Esophagus (tissue), 2 donors: ENCODE results near the gene ZFP36L2. TPM values are rescaled to one million over a fixed set of nuclear protein-coding genes. Genes with fewer than 3 reads are reported as not detected.

Experiments
- H3K27ac ChIP-seq, 2 donors: one replicate each; pipeline ENCODE4 v1.5.1; 2013; ENCODE audit warnings: low read depth in 2 of 2, mild to moderate bottlenecking in 2 of 2, inconsistent platforms in 1 of 2, low read length in 1 of 2, moderate library complexity in 1 of 2
- H3K27me3 ChIP-seq, 2 donors: one replicate each; pipeline ENCODE4 v1.6.1; 2013; ENCODE audit warnings: low read length in 2 of 2, control low read depth in 1 of 2, mild to moderate bottlenecking in 1 of 2; ENCODE audit not compliant: insufficient read depth in 2 of 2, control insufficient read depth in 1 of 2
- H3K36me3 ChIP-seq, 2 donors: one replicate each; pipeline ENCODE4 v1.6.1; 2013; ENCODE audit warnings: low read length in 1 of 2; ENCODE audit not compliant: control insufficient read depth in 2 of 2, insufficient read depth in 2 of 2
- H3K4me1 ChIP-seq, 2 donors: one replicate each; pipeline ENCODE4 v1.6.1; 2013; ENCODE audit warnings: low read length in 1 of 2; ENCODE audit not compliant: control insufficient read depth in 2 of 2, insufficient read depth in 2 of 2
- H3K4me3 ChIP-seq, 2 donors: one replicate each; pipeline ENCODE4 v1.5.1; 2013; ENCODE audit warnings: low read length in 2 of 2, mild to moderate bottlenecking in 2 of 2, low read depth in 1 of 2, moderate library complexity in 1 of 2
- H3K9me3 ChIP-seq, 2 donors: one replicate each; pipeline ENCODE4 v1.6.1; 2013; ENCODE audit warnings: mild to moderate bottlenecking in 2 of 2, low read depth in 1 of 2, low read length in 1 of 2, moderate library complexity in 1 of 2; ENCODE audit not compliant: control insufficient read depth in 2 of 2, insufficient read depth in 1 of 2
- WGBS, 2 donors: extraction: QIAGEN DNeasy Blood & Tissue Kit; methylation state at CpG; one replicate each; pipeline ENCODE4 v1.1.7; 2013; 5-methylcytosine and 5-hydroxymethylcytosine counted together
- polyA plus RNA-seq, 2 donors: library from polyadenylated mRNA; stranded (reverse); fragments of 200-250 nt; gene quantifications; one replicate each; pipeline ENCODE4 v1.2.3, GENCODE V29; 2013
- donor health status: healthy with polysubstance abuse.
- donor health status: Bipolar disorder and iron deficiency.

Gene ZFP36L2
- polyA plus RNA-seq, 2 donors: 48.1 to 64.2 TPM

GRCh38 chr2:43267381-43267780, 41.0 kb upstream of the ZFP36L2 start:
- Histone ChIP-seq H3K27ac (no peak overlapping the region), H3K9me3 (no peaks in the 10 kb centered on the region), H3K27me3 (no peaks in the 10 kb centered on the region), H3K36me3 (peaks cover 0 to 2% of the 10 kb centered on the region in 2 donors), H3K4me1 (peaks cover 0 to 4% of the 10 kb centered on the region in 2 donors), H3K4me3 (no peak overlapping the region)
- WGBS, 2 donors: 86 to 95% methylated on average over 7 of the region's 7 CpGs

DNA sequence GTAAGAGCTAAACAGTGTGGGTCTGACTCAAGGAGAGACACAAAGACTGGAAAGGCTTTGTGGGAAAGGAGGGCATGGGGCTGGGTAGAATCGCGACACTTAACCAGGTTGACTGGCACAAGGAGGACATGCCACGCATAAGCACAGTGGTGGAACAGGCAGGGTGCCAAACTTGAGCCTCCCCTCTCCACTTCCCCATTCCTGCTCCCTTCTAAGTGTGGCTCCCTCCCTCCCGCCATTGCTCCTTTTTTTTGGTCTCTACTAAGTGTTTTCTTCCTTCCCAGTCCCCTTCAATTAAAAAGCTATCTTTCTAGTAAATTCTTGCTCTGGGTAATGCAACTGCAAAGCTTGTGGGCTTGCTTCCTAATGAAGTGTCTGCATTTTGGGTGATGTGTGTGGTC, 40.3 kb upstream of the ZFP36L2 start:
- peaks cover 0 to 2% of the 10 kb centered on the region in 2 donors for H3K36me3 ChIP-seq
- H3K27me3 ChIP-seq: no peaks in the 10 kb centered on the region
- H3K9me3 ChIP-seq: no peaks in the 10 kb centered on the region
- H3K4me1 ChIP-seq: peaks cover 0 to 4% of the 10 kb centered on the region in 2 donors
- H3K27ac ChIP-seq: no peak overlapping the region
- no peak overlapping the region for H3K4me3 ChIP-seq
- WGBS, 2 donors: 75 to 84% methylated on average over 4 of the region's 4 CpGs

- 70 to 72% methylated on average over 9 of the region's 9 CpGs for whole genome bisulfite sequencing, 2 donors
- Histone ChIP-seq H3K4me3 (no peak overlapping the region), H3K27me3 (no peaks in the 10 kb centered on the region), H3K9me3 (no peaks in the 10 kb centered on the region), H3K36me3 (peaks cover 0 to 2% of the 10 kb centered on the region in 2 donors), H3K27ac (peak overlapping the region; percentile 24 to 27), H3K4me1 (peaks cover 0 to 4% of the 10 kb centered on the region in 2 donors)
Measured at GRCh38 chr2:43265421-43265820, 39.0 kb upstream of the ZFP36L2 start.

GRCh38 chr2:43265001-43265400, 38.6 kb upstream of the ZFP36L2 start:
- Histone ChIP-seq H3K9me3 (no peaks in the 10 kb centered on the region), H3K4me3 (no peak overlapping the region), H3K27me3 (no peaks in the 10 kb centered on the region), H3K36me3 (peaks cover 0 to 2% of the 10 kb centered on the region in 2 donors), H3K27ac (peak overlapping the region in 1 of 2 donors; percentile 24), H3K4me1 (peaks cover 0 to 4% of the 10 kb centered on the region in 2 donors)
- WGBS, 2 donors: 60 to 65% methylated on average over 5 of the region's 5 CpGs

DNA sequence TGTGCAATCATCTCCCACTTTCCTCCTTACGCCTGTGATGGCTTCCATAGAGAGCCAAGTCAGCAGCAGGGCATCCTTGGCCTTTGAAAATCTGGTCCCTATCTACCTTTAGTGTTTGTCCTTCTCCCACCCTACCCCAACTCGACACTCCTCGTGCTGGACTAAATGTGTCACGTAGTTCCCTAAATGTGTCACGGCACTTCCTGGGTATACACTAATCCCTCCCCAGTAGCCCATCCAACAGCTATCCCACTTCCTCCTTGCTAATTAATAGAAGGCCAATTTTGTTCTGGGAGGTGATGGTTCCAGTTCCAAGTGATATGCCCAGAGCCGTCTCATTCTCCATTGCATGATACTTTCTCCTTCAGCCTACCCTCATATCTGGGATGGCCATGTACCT, 36.5 kb upstream of the ZFP36L2 start:
- no peaks in the 10 kb centered on the region for H3K9me3 ChIP-seq
- H3K27ac ChIP-seq: no peak overlapping the region
- no peak overlapping the region for H3K4me3 ChIP-seq
- peaks cover 0 to 2% of the 10 kb centered on the region in 2 donors for H3K4me1 ChIP-seq
- H3K27me3 ChIP-seq: no peaks in the 10 kb centered on the region
- 95 to 97% methylated on average over 6 of the region's 6 CpGs for WGBS, 2 donors
- peaks cover 0 to 2% of the 10 kb centered on the region in 2 donors for H3K36me3 ChIP-seq

- Histone ChIP-seq H3K36me3 (peaks cover 0 to 2% of the 10 kb centered on the region in 2 donors), H3K27me3 (no peaks in the 10 kb centered on the region), H3K9me3 (no peaks in the 10 kb centered on the region), H3K27ac (no peak overlapping the region), H3K4me3 (no peak overlapping the region), H3K4me1 (peaks cover 0 to 2% of the 10 kb centered on the region in 2 donors)
- 85 to 91% methylated on average over 1 of the region's 1 CpG for WGBS, 2 donors
Measured at GRCh38 chr2:43262239-43262638, 35.8 kb upstream of the ZFP36L2 start.

DNA sequence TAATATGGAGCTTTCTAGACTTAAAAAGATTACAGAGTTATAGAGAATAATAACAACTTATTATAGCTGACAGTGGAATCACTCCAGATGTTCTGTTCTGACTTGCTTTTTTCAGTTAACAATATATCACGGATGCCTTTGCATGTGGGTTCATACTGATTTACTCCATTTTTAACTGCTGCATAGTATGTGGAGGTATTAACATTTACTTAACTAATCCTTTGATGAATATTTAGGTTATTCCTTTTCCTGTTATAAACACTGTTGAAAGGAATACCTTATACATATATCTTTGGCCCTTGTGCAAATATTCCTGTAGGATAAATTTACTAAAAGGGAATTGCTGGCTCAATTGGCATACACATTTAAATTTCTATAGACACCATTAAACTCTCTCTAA, 33.1 kb upstream of the ZFP36L2 start:
- H3K36me3 ChIP-seq: peaks cover 0 to 2% of the 10 kb centered on the region in 2 donors
- H3K4me1 ChIP-seq: peaks cover 3 to 4% of the 10 kb centered on the region in 2 donors
- WGBS, 2 donors: 62 to 74% methylated on average over 1 of the region's 1 CpG
- no peaks in the 10 kb centered on the region for H3K27me3 ChIP-seq
- no peak overlapping the region for H3K27ac ChIP-seq
- H3K4me3 ChIP-seq: no peak overlapping the region
- H3K9me3 ChIP-seq: no peaks in the 10 kb centered on the region

DNA sequence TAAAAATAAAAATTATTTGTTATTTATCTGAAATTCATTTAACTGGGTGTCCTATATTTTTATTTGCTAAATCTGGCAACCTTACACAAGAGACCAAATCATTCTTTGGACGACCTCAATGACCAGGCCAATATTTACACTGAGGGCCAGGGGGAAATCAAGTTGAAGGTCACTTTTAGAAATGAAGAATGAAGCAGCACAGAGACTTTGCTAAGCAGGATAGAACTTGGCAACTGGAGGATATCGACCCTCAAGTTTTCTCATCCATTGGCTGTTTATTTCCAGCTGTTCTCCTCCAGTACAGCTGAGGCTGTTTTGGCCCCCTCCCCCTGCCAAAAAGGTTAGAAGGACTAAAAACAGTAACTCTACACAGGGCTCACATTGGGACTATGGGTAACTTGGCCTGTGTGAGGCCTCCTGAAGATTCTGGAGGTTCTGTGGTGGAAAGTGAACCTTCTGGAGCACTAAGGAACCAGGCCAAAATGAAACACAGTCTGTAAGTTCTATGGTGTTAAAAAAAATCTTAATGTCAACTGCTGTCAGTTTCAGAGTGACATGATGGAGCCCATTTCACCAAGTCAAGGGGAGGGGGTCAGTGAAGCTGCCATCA, 32.2 kb upstream of the ZFP36L2 start:
- Histone ChIP-seq H3K4me1 (peaks cover 3 to 4% of the 10 kb centered on the region in 2 donors), H3K27ac (no peak overlapping the region), H3K27me3 (no peaks in the 10 kb centered on the region), H3K36me3 (peaks cover 0 to 2% of the 10 kb centered on the region in 2 donors), H3K4me3 (no peak overlapping the region), H3K9me3 (no peaks in the 10 kb centered on the region)
- WGBS, 2 donors: 72 to 83% methylated on average over 2 of the region's 2 CpGs

DNA sequence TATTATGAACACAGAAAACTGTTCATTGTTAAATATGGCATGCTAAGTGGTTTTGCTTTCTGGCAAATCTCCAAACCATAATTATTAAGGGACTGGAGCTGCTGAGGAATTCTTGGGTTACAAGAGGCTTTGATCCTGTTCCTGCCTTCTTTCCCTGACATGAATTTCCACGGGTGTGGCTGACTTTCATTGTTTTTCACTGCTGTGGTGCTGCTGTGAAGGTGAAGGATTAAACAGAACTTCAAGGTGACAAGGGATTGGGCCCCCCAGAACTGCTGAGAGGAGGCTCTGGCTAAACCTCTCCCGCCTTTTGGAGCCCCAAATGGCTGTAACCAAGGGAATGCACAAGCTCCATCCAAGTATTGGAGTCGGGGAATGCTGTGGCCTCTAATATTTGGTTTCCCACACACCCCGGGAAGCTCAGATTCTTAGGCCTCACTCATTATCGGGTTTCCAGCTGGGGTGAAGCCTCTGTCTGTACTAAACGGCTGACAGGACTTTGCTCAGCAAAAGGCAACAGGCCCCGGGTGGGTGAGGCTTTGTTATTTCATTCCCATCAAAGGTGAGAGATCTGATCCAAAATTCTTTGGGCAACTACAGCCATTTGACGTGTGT, 29.0 kb upstream of the ZFP36L2 start:
- H3K27ac ChIP-seq: peak overlapping the region; percentile 11 to 39
- no peaks in the 10 kb centered on the region for H3K9me3 ChIP-seq
- peaks cover 3 to 4% of the 10 kb centered on the region in 2 donors for H3K4me1 ChIP-seq
- H3K4me3 ChIP-seq: no peak overlapping the region
- 48 to 52% methylated on average over 8 of the region's 8 CpGs for WGBS, 2 donors
- no peaks in the 10 kb centered on the region for H3K27me3 ChIP-seq
- no peaks in the 10 kb centered on the region for H3K36me3 ChIP-seq

GRCh38 chr2:43254331-43254730, 27.9 kb upstream of the ZFP36L2 start:
- no peaks in the 10 kb centered on the region for H3K36me3 ChIP-seq
- H3K4me1 ChIP-seq: peaks cover 3 to 4% of the 10 kb centered on the region in 2 donors
- H3K27me3 ChIP-seq: no peaks in the 10 kb centered on the region
- H3K27ac ChIP-seq: no peak overlapping the region
- H3K9me3 ChIP-seq: no peaks in the 10 kb centered on the region
- WGBS, 2 donors: 87 to 94% methylated on average over 5 of the region's 5 CpGs
- H3K4me3 ChIP-seq: no peak overlapping the region
